Germinal center (tissue), 1 donor: ENCODE measurements around the gene SH2D3A.
A peak's percentile ranks its signal among the peaks of the same experiment; 100 is the strongest.
"Not testable (repeated sequence)": the region's sequence is repeated elsewhere in the genome, so short reads cannot be mapped to it uniquely, and the experiment has no call there.

ENCODE experiments used
- DNase-seq: peaks from one replicate; pipeline ENCODE4 v3.0.0; 2012; ENCODE audit warnings: mixed read lengths, low spot score

The SH2D3A gene

GRCh38 chr19:6767357-6768235, at the start of gene SH2D3A:
TSS of gene SH2D3A (minus strand) at chr19:6767435. CDS start at chr19:6763748, 3,687 bp downstream.
- peak; percentile 93 for DNase-seq

- DNase-seq = no peak
These were observed 46.4 kb upstream of the SH2D3A start for GRCh38 chr19:6813659-6814058.

- DNase-seq = no peak
These were observed 45.4 kb upstream of the SH2D3A start for GRCh38 chr19:6812612-6813011.

GRCh38 chr19:6811906-6812305, 44.7 kb upstream of the SH2D3A start:
- DNase-seq = peak; percentile 19

- DNase-seq = no peak
These were observed 44.1 kb upstream of the SH2D3A start for GRCh38 chr19:6811378-6811777.

GRCh38 chr19:6809262-6809661, 42.0 kb upstream of the SH2D3A start:
- DNase-seq = no peak

GRCh38 chr19:6808494-6808893, 41.3 kb upstream of the SH2D3A start:
- DNase-seq = no peak

GRCh38 chr19:6807291-6807690, 40.1 kb upstream of the SH2D3A start:
- DNase-seq = no peak

- no peak for DNase-seq
These were observed 39.3 kb upstream of the SH2D3A start for GRCh38 chr19:6806488-6806887.

GRCh38 chr19:6803036-6803404, 35.8 kb upstream of the SH2D3A start:
- DNase-seq = peak; percentile 50

- DNase-seq = peak; percentile 41
These were observed 35.3 kb upstream of the SH2D3A start for GRCh38 chr19:6802336-6803035.

- peak; percentile 81 for DNase-seq
These were observed 34.4 kb upstream of the SH2D3A start for GRCh38 chr19:6801485-6802086.

- peak; percentile 19 for DNase-seq
These were observed 33.8 kb upstream of the SH2D3A start for GRCh38 chr19:6800991-6801484.

- DNase-seq = not testable (repeated sequence)
These were observed 33.0 kb upstream of the SH2D3A start for GRCh38 chr19:6800160-6800790.

GRCh38 chr19:6797646-6798045, 30.4 kb upstream of the SH2D3A start:
- no peak for DNase-seq

- DNase-seq = no peak
These were observed 29.0 kb upstream of the SH2D3A start for GRCh38 chr19:6796278-6796677.

GRCh38 chr19:6794686-6795431, 27.6 kb upstream of the SH2D3A start:
- no peak for DNase-seq

- DNase-seq = no peak
These were observed 26.7 kb upstream of the SH2D3A start for GRCh38 chr19:6793973-6794372.

- no peak for DNase-seq
These were observed 26.2 kb upstream of the SH2D3A start for GRCh38 chr19:6793411-6793810.

- no peak for DNase-seq
These were observed 24.0 kb upstream of the SH2D3A start for GRCh38 chr19:6791237-6791636.
